Measurements from ENCODE around the gene C20orf144.

C20orf144 gene

GRCh38 chr20:33689493-33689892 lies 27.4 kb downstream of the C20orf144 start:
- peaks cover 10% of the 10 kb centered on the region for H3F3A ChIP-seq (ENCODE audit: insufficient read depth, low read length)
- no peaks in the 10 kb centered on the region for H3K9me2 ChIP-seq (replicated peaks; ENCODE audit: insufficient read depth, low read length)
- no peaks in the 10 kb centered on the region for H3K27me3 ChIP-seq (replicated peaks; ENCODE audit: insufficient read depth, low read length)
- no peak overlapping the region for H3K4me2 ChIP-seq (ENCODE audit: low read depth, low read length)
- peaks cover 11% of the 10 kb centered on the region for H3K79me2 ChIP-seq (ENCODE audit: low read length)
- no peaks in the 10 kb centered on the region for H3K9me3 ChIP-seq (replicated peaks; ENCODE audit: insufficient read depth, low read length)
- TF ChIP-seq CTCF (IDR thresholded peaks at IDR 0.05; ENCODE audit: low read length): no peak
- TF ChIP-seq EZH2phosphoT487 (IDR thresholded peaks at IDR 0.05; ENCODE audit: low read length): no peak
- TF ChIP-seq EZH2 (optimal IDR thresholded peaks at IDR 0.05; ENCODE audit: low read depth, low read length): no peak
- no peak for DNase-seq
- H4K20me1 ChIP-seq (ENCODE audit: insufficient read depth, low read length): no peaks in the 10 kb centered on the region
- H3K27ac ChIP-seq (ENCODE audit: low read length): no peak overlapping the region
- no peaks in the 10 kb centered on the region for H3K36me3 ChIP-seq (replicated peaks; ENCODE audit: insufficient read depth, low read length)
- H2AFZ ChIP-seq (ENCODE audit: low read length): no peak overlapping the region
- H3K9ac ChIP-seq (ENCODE audit: low read length): no peak overlapping the region
- no peak overlapping the region for H3K4me3 ChIP-seq (ENCODE audit: low read length)
- H3K4me1 ChIP-seq (ENCODE audit: low read length): peaks cover 12% of the 10 kb centered on the region

GRCh38 chr20:33689973-33690372 lies 27.8 kb downstream of the C20orf144 start:
- Histone ChIP-seq H3K9ac (ENCODE audit: low read length) (no peak overlapping the region), H3K4me2 (ENCODE audit: low read depth, low read length) (no peak overlapping the region), H3K4me1 (ENCODE audit: low read length) (peaks cover 7% of the 10 kb centered on the region), H3K36me3 (replicated peaks; ENCODE audit: insufficient read depth, low read length) (no peaks in the 10 kb centered on the region), H3K9me3 (replicated peaks; ENCODE audit: insufficient read depth, low read length) (no peaks in the 10 kb centered on the region), H4K20me1 (ENCODE audit: insufficient read depth, low read length) (no peaks in the 10 kb centered on the region), H3K79me2 (ENCODE audit: low read length) (peaks cover 7% of the 10 kb centered on the region), H3K27me3 (replicated peaks; ENCODE audit: insufficient read depth, low read length) (no peaks in the 10 kb centered on the region), H3K4me3 (ENCODE audit: low read length) (no peak overlapping the region), H2AFZ (ENCODE audit: low read length) (no peak overlapping the region), H3F3A (ENCODE audit: insufficient read depth, low read length) (peaks cover 7% of the 10 kb centered on the region), H3K9me2 (replicated peaks; ENCODE audit: insufficient read depth, low read length) (no peaks in the 10 kb centered on the region), H3K27ac (ENCODE audit: low read length) (no peak overlapping the region)
- TF ChIP-seq EZH2phosphoT487 (IDR thresholded peaks at IDR 0.05; ENCODE audit: low read length) (no peak), CTCF (IDR thresholded peaks at IDR 0.05; ENCODE audit: low read length) (no peak), EZH2 (optimal IDR thresholded peaks at IDR 0.05; ENCODE audit: low read depth, low read length) (no peak)
- DNase-seq: no peak

GRCh38 chr20:33693289-33693688 lies 31.2 kb downstream of the C20orf144 start:
- no peaks in the 10 kb centered on the region for H3K79me2 ChIP-seq (ENCODE audit: low read length)
- TF ChIP-seq EZH2phosphoT487 (IDR thresholded peaks at IDR 0.05; ENCODE audit: low read length): no peak
- no peak for TF ChIP-seq CTCF (IDR thresholded peaks at IDR 0.05; ENCODE audit: low read length)
- TF ChIP-seq EZH2 (optimal IDR thresholded peaks at IDR 0.05; ENCODE audit: low read depth, low read length): no peak
- DNase-seq: no peak
- H3K27me3 ChIP-seq (replicated peaks; ENCODE audit: insufficient read depth, low read length): no peaks in the 10 kb centered on the region
- H3K9me2 ChIP-seq (replicated peaks; ENCODE audit: insufficient read depth, low read length): no peaks in the 10 kb centered on the region
- H3K9ac ChIP-seq (ENCODE audit: low read length): no peak overlapping the region
- H3K4me1 ChIP-seq (ENCODE audit: low read length): no peaks in the 10 kb centered on the region
- no peaks in the 10 kb centered on the region for H3K36me3 ChIP-seq (replicated peaks; ENCODE audit: insufficient read depth, low read length)
- H3K9me3 ChIP-seq (replicated peaks; ENCODE audit: insufficient read depth, low read length): no peaks in the 10 kb centered on the region
- H2AFZ ChIP-seq (ENCODE audit: low read length): no peak overlapping the region
- no peaks in the 10 kb centered on the region for H3F3A ChIP-seq (ENCODE audit: insufficient read depth, low read length)
- H3K4me2 ChIP-seq (ENCODE audit: low read depth, low read length): no peak overlapping the region
- H3K27ac ChIP-seq (ENCODE audit: low read length): no peak overlapping the region
- H3K4me3 ChIP-seq (ENCODE audit: low read length): no peak overlapping the region
- no peaks in the 10 kb centered on the region for H4K20me1 ChIP-seq (ENCODE audit: insufficient read depth, low read length)
